Measurements from ENCODE around the gene CCHCR1. TPM values are rescaled to one million over a fixed set of nuclear protein-coding genes. Genes with fewer than 3 reads are reported as not detected.

CCHCR1 gene
- total RNA-seq, 2 donors from 2014 or later, result 52.4 to 85.5 TPM

DNA sequence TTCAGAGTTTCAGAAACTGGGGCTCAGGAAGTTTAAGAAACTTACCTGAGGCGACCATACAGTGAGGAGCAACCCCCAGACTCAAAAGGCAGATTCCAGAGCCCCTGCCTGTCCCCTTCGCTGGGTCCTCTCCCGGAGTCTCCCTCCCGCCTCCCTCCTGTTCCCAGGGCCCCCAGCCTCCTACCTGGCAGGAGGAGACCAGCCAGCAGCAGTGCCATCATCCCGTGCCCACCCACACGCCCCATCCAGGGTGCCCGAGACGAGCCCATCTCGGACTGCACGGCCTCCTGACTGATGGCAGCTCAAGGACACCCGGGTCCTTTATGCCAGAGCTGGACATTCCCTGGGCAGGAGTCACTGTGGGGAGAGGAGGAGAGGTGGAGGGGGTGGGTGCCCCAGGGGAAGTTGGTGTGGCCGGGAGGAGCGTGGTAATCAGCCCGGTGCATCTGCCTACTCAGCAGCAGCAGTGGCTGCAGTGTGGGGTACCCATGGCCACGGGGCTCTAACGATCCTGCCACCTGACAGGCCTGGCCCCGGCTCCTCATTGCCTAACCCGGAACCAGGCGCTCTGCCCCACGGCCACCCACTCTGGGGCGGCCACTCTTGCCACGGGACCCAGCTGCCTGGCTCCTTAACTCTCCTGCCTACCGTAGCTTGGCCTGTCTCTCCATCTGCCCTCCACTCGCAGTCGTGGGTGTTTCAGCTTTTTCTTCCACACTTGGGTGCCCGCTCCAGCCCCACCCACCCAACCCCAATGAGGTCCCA, 37.3 kb downstream of the CCHCR1 start, which contains the start of gene CDSN:
Gene CDSN, minus strand, starts transcription at position 296 of the 765 bp plus-strand sequence. Its CDS starts 27 bp downstream, at position 269.
- Mint-ChIP-seq H3K36me3 (ENCODE audit: low read depth) (no peaks in the 10 kb centered on the region), H3K4me3 (no peak within 1 kb of the TSS), H3K4me1 (peaks cover 3% of the 10 kb centered on the region), H3K27ac (no peak within 1 kb of the TSS), H3K9me3 (no peaks in the 10 kb centered on the region), H3K27me3 (peaks cover 5% of the 10 kb centered on the region)
- ATAC-seq (replicated peaks), result no peak

- no peaks in the 10 kb centered on the region for H3K36me3 Mint-ChIP-seq (ENCODE audit: low read depth)
- peaks cover 6% of the 10 kb centered on the region for H3K27me3 Mint-ChIP-seq
- peaks cover 7% of the 10 kb centered on the region for H3K4me1 Mint-ChIP-seq
- no peak overlapping the region for H3K4me3 Mint-ChIP-seq
- no peak overlapping the region for H3K27ac Mint-ChIP-seq
- no peaks in the 10 kb centered on the region for H3K9me3 Mint-ChIP-seq
- ATAC-seq (replicated peaks), result no peak
Observed at GRCh38 chr6:31118178-31118577, 39.4 kb downstream of the CCHCR1 start.

- peaks cover 6% of the 10 kb centered on the region for H3K27me3 Mint-ChIP-seq
Observed at GRCh38 chr6:31116661-31117385, 40.8 kb downstream of the CCHCR1 start.

DNA sequence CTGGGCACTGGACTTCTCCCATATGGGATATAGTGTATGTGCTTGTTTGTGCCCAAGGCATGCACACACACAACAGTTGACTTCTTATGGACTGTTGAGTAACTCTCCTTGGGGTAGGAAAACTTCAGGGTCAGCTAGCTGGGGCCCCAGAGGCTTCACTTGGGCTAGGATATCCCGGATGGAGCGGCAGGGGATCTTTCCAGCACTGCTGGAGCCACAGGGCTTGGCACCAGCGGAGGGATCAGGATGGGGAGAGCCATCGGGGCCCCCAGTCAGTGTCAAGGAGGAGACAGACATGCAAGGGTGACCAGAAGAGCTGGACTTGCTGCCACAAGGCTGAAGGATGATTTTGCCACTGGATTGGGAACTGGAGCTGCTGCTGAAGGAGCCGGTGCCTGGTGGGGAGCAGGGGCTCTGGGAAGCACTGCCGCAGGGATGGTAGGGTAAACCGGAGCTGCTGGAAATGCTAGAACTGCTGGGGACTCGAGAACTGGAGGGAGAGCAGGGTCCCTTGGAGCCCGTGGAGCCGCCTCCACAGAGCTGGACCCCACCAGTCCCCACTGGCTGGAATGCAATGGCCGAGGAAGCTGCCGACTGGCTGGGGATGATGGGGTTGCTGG, 41.6 kb downstream of the CCHCR1 start:
- Mint-ChIP-seq H3K36me3 (ENCODE audit: low read depth) (no peaks in the 10 kb centered on the region), H3K4me1 (peaks cover 7% of the 10 kb centered on the region), H3K9me3 (no peaks in the 10 kb centered on the region), H3K27ac (no peak overlapping the region), H3K4me3 (no peak overlapping the region), H3K27me3 (peaks cover 6% of the 10 kb centered on the region)
- ATAC-seq (replicated peaks), result no peak

More at GRCh38 chr6:31116661-31117385, 40.8 kb downstream of the CCHCR1 start:
- Mint-ChIP-seq H3K9me3 (no peaks in the 10 kb centered on the region), H3K27ac (no peak overlapping the region), H3K36me3 (ENCODE audit: low read depth) (no peaks in the 10 kb centered on the region), H3K4me3 (no peak overlapping the region), H3K4me1 (peaks cover 7% of the 10 kb centered on the region)
- ATAC-seq (replicated peaks), result no peak

DNA sequence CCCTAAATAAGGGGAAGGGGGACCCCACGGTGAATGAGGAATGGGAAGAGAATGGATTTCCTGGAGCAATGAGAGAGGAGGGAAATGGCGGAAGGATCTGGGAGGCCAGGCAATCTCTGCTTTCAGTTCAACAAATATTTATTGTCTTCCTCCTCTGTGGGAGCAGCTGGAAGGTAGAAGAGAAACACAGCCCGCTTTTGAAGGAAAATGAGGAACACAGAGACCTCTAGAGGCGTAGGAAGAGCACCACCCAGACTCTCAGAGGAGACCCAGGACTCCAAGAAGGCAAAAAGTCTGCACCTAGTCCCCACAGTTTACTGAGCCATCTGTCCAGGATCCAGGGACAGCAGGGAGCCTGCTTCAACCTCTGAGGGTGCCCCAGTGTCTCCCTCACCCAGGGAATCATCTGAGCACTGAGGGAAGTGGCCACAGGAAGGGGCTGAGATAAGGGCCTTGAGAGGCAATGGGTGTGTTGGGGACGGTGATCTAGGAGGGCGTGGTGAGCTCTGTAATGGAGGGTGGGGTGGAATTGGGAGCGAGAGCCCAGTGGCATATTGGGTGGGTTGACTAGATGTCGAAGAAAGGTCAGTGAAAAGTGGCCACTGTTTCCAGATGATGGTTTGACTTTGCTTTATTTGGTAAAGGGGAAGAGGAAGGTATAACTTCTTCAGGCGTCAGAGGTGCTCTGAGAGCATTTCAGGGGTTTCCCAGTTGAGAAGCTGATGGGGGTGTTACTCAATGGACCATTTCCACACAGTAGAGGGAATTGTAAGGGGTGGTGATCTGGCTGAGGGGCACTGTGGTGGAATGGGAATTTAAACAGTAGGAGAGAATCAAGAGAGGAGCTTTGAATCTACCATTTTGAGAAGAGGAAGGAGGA, 42.4 kb downstream of the CCHCR1 start:
- Mint-ChIP-seq H3K27ac (peak overlapping the region; percentile 2), H3K9me3 (no peaks in the 10 kb centered on the region), H3K36me3 (ENCODE audit: low read depth) (no peaks in the 10 kb centered on the region), H3K4me1 (peaks cover 7% of the 10 kb centered on the region), H3K4me3 (no peak overlapping the region), H3K27me3 (peaks cover 6% of the 10 kb centered on the region)
- no peak for ATAC-seq (replicated peaks)

- Mint-ChIP-seq H3K27me3 (peaks cover 9% of the 10 kb centered on the region), H3K4me3 (no peak within 1 kb of the TSS), H3K9me3 (no peaks in the 10 kb centered on the region), H3K4me1 (peaks cover 7% of the 10 kb centered on the region), H3K27ac (peak within 1 kb of the TSS; percentile 2), H3K36me3 (ENCODE audit: low read depth) (no peaks in the 10 kb centered on the region)
- ATAC-seq (replicated peaks), result no peak
Observed at GRCh38 chr6:31114541-31114878, 43.1 kb downstream of the CCHCR1 start, which contains the start of gene PSORS1C1. Gene PSORS1C1 (plus strand): TSS chr6:31114800. CDS start chr6:31129633, 14,833 bp downstream.

- H3K4me1 Mint-ChIP-seq, result peaks cover 7% of the 10 kb centered on the region
- no peaks in the 10 kb centered on the region for H3K9me3 Mint-ChIP-seq
- H3K36me3 Mint-ChIP-seq (ENCODE audit: low read depth), result no peaks in the 10 kb centered on the region
- H3K27me3 Mint-ChIP-seq, result peaks cover 11% of the 10 kb centered on the region
- ATAC-seq (replicated peaks), result no peak
- H3K27ac Mint-ChIP-seq, result no peak overlapping the region
- no peak overlapping the region for H3K4me3 Mint-ChIP-seq
Observed at GRCh38 chr6:31113861-31114540, 43.6 kb downstream of the CCHCR1 start.

- Mint-ChIP-seq H3K9me3 (no peaks in the 10 kb centered on the region), H3K4me3 (no peak within 1 kb of the TSS), H3K36me3 (ENCODE audit: low read depth) (no peaks in the 10 kb centered on the region), H3K4me1 (peaks cover 7% of the 10 kb centered on the region), H3K27ac (peak within 1 kb of the TSS; percentile 7), H3K27me3 (peaks cover 11% of the 10 kb centered on the region)
- ATAC-seq (replicated peaks), result no peak
Observed at GRCh38 chr6:31112478-31112877, 45.1 kb downstream of the CCHCR1 start, which contains the start of gene C6orf15. Gene C6orf15 (minus strand): TSS chr6:31112575. CDS start chr6:31112555, 20 bp downstream.

GRCh38 chr6:31111712-31112111, 45.9 kb downstream of the CCHCR1 start:
- Mint-ChIP-seq H3K27ac (no peak overlapping the region), H3K36me3 (ENCODE audit: low read depth) (no peaks in the 10 kb centered on the region), H3K4me1 (peaks cover 7% of the 10 kb centered on the region), H3K27me3 (peaks cover 11% of the 10 kb centered on the region), H3K4me3 (no peak overlapping the region), H3K9me3 (no peaks in the 10 kb centered on the region)
- no peak for ATAC-seq (replicated peaks)

- Mint-ChIP-seq H3K4me1 (peaks cover 7% of the 10 kb centered on the region), H3K27me3 (peaks cover 11% of the 10 kb centered on the region), H3K36me3 (ENCODE audit: low read depth) (no peaks in the 10 kb centered on the region), H3K4me3 (no peak overlapping the region), H3K9me3 (no peaks in the 10 kb centered on the region), H3K27ac (no peak overlapping the region)
- no peak for ATAC-seq (replicated peaks)
Observed at GRCh38 chr6:31110825-31111582, 46.6 kb downstream of the CCHCR1 start.

GRCh38 chr6:31107052-31107451, 50.5 kb downstream of the CCHCR1 start:
- Mint-ChIP-seq H3K4me1 (no peaks in the 10 kb centered on the region), H3K27ac (no peak overlapping the region), H3K4me3 (no peak overlapping the region), H3K9me3 (no peaks in the 10 kb centered on the region), H3K27me3 (peaks cover 4% of the 10 kb centered on the region), H3K36me3 (ENCODE audit: low read depth) (no peaks in the 10 kb centered on the region)
- peak; percentile 28 for ATAC-seq (replicated peaks)

DNA sequence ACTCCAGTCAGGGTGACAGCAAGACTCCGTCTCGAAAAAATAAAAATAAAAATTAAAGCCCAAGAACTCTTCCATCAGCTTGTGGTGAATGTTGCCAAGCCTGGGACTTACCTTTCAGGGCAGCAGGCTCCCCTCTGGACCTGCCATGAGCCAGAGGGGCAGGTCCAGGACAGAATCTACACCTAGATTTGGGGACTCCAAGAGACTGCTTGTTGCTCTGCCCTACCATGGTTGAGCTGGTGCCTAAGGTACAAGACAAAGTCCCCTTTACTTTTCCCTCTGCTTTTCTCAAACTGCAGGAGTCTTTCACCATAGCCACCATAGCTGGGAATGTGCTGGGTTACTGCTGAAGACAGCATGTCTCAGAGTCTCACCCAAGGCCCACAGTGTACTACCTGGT, 54.5 kb downstream of the CCHCR1 start:
- no peaks in the 10 kb centered on the region for H3K36me3 Mint-ChIP-seq (ENCODE audit: low read depth)
- no peak overlapping the region for H3K27ac Mint-ChIP-seq
- no peaks in the 10 kb centered on the region for H3K9me3 Mint-ChIP-seq
- no peaks in the 10 kb centered on the region for H3K4me1 Mint-ChIP-seq
- no peaks in the 10 kb centered on the region for H3K27me3 Mint-ChIP-seq
- H3K4me3 Mint-ChIP-seq, result no peak overlapping the region
- ATAC-seq (replicated peaks), result no peak

DNA sequence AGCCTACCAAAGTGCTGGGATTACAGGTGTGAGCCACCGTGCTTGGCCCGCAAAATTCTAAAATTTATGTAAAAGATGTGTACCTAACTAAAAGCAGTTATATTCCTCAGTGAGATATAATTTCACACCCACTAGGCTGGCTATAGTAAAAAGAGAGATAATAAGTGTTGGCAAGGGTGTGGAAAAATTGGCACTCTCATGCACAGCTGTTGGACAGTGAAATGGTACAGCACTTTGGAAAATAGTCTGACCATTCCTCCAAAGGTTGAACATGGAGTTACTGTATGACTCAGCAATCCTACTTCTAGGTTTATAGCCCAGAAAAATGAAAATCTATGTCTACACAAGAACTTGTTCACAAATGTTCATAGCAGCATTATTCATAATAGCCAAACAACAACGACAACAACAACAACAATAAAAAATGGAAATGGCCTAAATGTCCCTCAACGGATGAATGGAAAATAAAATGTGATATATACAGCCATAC, 59.1 kb downstream of the CCHCR1 start:
- Mint-ChIP-seq H3K27me3 (no peaks in the 10 kb centered on the region), H3K4me3 (no peak overlapping the region), H3K36me3 (ENCODE audit: low read depth) (no peaks in the 10 kb centered on the region), H3K4me1 (peaks cover 23% of the 10 kb centered on the region), H3K27ac (no peak overlapping the region), H3K9me3 (no peaks in the 10 kb centered on the region)
- ATAC-seq (replicated peaks), result no peak

All from activated T-helper 17 cell treated with anti-CD3 and anti-CD28 coated beads, Interleukin-2, amount 50 U/mL, for 72 hours (primary cell).